GM19240 (cell line): ENCODE results near the gene ARHGAP8.

Experiments
- DNase-seq: peaks from one replicate; pipeline ENCODE4 v3.0.0; 2011; ENCODE audit warnings: low spot score; ENCODE audit not compliant: insufficient read length

ARHGAP8 gene

DNA sequence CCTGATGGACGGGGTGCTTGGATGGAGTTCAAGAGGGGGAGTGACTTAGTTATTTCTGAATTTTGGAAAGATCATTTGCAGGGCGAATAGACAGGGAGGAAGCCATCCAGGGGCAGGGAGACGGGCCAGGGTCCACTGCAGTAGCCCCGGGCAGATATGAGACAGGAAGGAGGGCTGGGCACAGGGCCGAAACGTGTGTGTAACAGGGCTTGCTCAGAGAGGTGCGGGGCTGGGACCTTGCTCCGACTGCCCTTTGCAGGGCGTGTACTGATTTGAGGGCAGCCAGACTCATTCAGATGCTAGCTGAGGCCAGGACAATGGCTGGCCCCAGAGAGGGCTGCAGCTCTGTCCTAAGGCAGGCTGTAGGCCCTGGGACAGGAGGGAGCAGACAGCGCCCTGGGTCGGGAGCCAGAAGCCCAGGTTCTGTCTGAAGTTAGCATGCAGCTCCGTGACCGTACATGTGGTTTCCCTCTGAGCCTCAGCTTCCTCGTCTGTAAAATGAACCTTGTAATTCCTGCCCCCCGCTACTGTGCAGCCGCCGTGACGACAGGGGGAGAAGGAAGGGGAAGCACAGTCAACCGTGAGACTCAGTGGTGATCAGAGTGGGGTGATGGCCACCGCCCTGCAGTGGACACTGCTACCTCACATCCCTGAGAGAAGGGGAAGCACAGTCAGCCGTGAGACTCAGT, 154.0 kb downstream of the ARHGAP8 start:
- no peak for DNase-seq

DNA sequence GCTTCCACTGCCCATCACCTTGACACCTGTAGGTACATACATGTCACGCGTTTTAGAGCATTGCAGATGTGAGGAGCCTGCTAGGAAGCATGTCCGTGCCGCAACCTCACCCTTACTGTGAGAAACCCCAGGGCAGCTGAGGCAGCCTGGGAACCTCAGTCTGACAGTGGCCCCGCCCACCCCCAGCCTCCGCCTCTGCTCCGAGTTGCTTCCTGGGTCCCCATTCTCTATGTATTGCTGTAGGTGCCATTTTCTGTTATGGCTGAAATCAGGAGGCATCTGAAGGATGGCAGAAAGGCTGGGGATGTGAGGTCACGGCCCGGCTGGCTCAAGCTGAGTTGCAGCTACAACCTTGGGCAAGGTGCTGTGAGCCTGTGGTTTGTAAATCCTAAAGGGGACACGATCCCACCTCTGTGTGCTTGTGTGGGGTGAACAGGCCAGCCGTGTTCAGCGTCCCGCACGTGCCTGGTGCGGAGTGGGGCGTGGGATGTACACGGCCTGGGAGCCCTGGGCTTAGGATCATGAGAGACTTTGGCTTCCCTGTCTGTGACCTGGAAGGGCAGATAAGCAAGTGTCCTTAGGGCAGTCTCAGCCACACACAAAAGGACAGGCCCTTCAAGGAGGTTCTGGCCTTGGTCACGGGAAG, 154.7 kb downstream of the ARHGAP8 start:
- no peak for DNase-seq

DNA sequence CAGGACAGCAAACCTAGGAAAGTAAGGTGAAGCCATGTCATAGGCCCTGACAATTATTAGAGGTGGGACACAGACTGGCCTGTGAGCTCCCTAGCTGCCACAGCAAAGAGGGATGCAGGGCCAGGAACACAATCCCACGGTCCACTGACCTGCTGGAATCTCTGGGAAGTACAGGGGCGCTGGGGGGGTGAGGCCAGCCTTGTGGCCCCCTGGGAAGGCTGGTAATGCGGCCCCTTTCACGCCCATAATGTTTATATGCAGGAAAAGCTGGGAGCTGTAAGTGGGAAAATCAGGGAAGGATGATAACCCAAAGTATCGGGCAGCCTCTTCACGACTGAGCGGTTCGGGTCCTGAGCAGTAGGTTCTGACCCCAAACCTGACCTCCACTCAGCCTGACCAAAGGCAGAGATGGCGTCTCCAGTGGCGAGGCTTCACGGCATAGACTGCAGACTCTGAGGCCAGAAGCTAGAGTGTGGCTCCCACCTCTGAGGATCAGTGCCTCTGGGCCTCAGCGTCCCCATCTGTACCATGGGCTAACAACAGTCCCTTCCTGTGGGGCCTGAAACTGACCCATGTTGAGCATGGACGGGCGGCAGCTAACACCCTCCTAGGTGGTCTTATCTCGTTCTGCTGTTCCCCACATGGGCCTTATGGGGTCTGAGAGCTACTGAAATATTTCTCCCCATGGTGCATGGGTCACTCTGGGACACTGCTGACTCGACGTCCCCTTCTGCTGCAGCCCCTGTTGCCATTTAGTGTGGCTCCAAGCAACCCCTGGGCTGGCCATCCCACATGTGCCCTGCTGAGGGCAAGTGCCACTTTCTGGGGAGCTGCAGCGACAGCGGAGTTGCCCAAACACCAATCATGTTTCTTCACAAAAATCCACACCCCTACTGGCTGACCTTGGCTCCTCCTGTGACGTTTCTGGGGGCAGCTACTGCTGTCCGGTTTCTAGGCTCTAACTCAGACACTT, 155.7 kb downstream of the ARHGAP8 start:
- DNase-seq: no peak

DNA sequence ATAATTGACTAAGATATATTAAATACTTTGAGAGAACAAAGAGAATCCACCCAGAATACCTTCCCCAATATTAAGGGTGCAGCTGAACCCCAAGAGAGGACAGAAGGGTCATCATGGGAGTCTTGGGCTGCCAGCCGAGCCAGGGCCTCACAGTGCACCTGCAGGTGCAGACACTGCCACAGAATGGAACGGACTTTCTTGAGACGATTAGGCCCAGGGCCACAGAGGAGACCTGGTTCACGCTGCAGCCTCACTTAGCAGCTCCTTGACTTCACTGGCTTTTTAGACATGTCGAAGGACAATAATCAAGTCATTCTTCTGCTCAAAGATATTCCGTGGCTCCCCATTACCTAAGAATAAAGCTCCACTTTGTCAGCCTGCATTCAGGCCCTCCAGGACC, 156.9 kb downstream of the ARHGAP8 start:
- no peak for DNase-seq
